Activated CD8-positive, alpha-beta memory T cell treated with anti-CD3 and anti-CD28 coated beads, Interleukin-2, amount 10 ng/mL, durations not matched to agents 7 days and 5 days (primary cell): ENCODE results near the gene CASP12. TPM values are rescaled to one million over a fixed set of nuclear protein-coding genes. Genes with fewer than 3 reads are reported as not detected.
"Not testable (repeated sequence)": the region's sequence is repeated elsewhere in the genome, so short reads cannot be mapped to it uniquely, and the experiment has no call there.

Experiments used
- ATAC-seq: fragments of 150-1000 bp; cut with Tn5 transposase; one replicate; pipeline ENCODE4 v1.10.0; 2021; ENCODE audit warnings: moderate library complexity
- CTCF ChIA-PET: fragments of 350-600 bp; sonication (Branson Sonifier 250); formaldehyde crosslinking; loops from one replicate; lab custom pipeline; 2021; ENCODE audit warnings: antibody characterized with exemption; lab: Charles Lee
- DNase-seq: peaks from one replicate; pipeline ENCODE4 v3.0.0-alpha.2; 2020
- H3K27ac Mint-ChIP-seq: one replicate; pipeline ENCODE4 v1.8.0; 2021; ENCODE audit warnings: mild to moderate bottlenecking, mixed read lengths
- H3K27me3 Mint-ChIP-seq: one replicate; pipeline ENCODE4 v1.8.0; 2021; ENCODE audit warnings: mixed read lengths
- H3K36me3 Mint-ChIP-seq: one replicate; pipeline ENCODE4 v1.8.0; 2021; ENCODE audit warnings: mild to moderate bottlenecking, mixed read lengths
- H3K4me1 Mint-ChIP-seq: one replicate; pipeline ENCODE4 v1.8.0; 2021; ENCODE audit warnings: mixed read lengths
- H3K4me3 Mint-ChIP-seq: one replicate; pipeline ENCODE4 v1.8.0; 2021; ENCODE audit warnings: mild to moderate bottlenecking, moderate library complexity, mixed read lengths
- H3K9me3 Mint-ChIP-seq: one replicate; pipeline ENCODE4 v1.8.0; 2022; ENCODE audit warnings: low read depth, mixed read lengths
- total RNA-seq, 2 experiments: library from RNA; stranded (reverse); gene quantifications; one replicate each; pipeline ENCODE4 v1.2.3, GENCODE V29; 2021

Gene CASP12
- total RNA-seq, result under 1 TPM in 1 of 2 experiments, not detected in 1; 0.23 TPM

DNA sequence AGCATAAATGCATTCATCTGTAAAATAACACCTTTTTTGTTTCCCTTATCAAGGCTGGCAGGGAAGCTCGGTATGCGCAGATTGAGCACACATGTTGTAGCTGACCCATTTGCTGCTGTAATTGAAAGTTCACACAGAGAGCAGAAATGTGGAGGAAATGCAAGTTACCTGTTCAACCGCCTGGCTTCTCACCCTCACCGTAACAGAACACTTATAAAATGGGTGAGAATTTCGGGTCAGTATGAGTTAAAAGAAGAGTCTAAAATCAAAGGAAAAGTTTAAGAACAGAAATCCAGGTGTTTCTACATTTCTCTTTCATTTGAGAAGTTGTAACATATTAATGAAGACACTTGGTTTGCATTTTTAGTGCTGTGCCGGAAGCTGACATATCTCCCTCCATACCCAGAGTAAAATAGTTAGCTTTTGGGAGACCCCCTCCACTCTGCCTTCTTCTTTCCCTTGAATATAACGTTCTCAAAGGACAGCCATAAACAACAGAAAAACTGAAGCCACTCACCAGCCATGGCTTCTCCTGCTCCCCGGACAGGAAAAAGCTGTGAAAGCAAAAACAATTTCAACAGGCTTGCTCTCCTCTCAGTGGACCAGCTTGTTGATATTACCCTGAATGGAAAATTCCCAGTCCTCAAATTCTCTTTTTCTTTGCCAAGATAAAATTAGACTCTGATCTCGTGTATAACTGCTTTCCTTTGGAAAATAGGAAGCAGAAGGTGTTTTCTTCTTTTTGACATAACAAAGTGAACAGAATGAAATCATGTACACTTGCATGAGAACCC is at the start of gene CASP12:
TSS of gene CASP12 (minus strand) at position 570 of the 794 bp plus-strand sequence.
- ATAC-seq, result peak; percentile 76
- peak within 1 kb of the TSS; percentile 85 for H3K27ac Mint-ChIP-seq
- no peaks in the 10 kb centered on the region for H3K27me3 Mint-ChIP-seq
- H3K9me3 Mint-ChIP-seq, result peaks cover 2% of the 10 kb centered on the region
- peaks cover 27% of the 10 kb centered on the region for H3K4me1 Mint-ChIP-seq
- CTCF ChIA-PET, result interaction anchor here (1.3 to 2.0 kb wide), 5 partner anchors 10 to 100 kb away, joined by 3 to 5 read pairs (median 3); no protein-coding TSS in a partner anchor
- H3K36me3 Mint-ChIP-seq, result peaks cover 27% of the 10 kb centered on the region
- no peak for DNase-seq
- peak within 1 kb of the TSS; percentile 72 for H3K4me3 Mint-ChIP-seq

DNA sequence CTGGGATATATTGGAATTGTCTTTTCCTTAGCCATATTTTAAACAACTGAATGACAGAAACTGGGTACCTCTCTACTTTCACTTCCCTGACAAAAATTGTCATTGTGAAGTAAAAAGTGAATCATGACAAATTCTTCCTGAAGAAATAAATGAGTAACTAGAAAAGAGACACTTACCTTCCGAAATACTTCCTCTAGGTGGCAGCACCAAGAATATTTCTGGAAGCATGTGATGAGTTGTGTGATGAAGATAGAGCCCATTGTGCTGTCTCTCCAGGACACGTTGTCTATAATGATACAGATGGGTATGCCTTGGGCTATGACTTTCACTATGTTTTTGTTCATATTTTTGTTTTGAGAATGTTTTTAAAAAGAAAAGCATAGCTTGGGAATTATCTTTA is 48.6 kb upstream of the CASP12 start:
- Mint-ChIP-seq H3K4me1 (peaks cover 3% of the 10 kb centered on the region), H3K4me3 (no peak overlapping the region), H3K9me3 (no peaks in the 10 kb centered on the region), H3K27ac (no peak overlapping the region), H3K27me3 (no peaks in the 10 kb centered on the region), H3K36me3 (peaks cover 93% of the 10 kb centered on the region)
- ATAC-seq (peak; percentile 72), DNase-seq (no peak)
- CTCF ChIA-PET, result interaction anchor here (0.7 to 1.8 kb wide), 5 partner anchors 16 to 87 kb away, joined by 3 to 6 read pairs (median 4); partner anchors contain the start of gene CASP12

DNA sequence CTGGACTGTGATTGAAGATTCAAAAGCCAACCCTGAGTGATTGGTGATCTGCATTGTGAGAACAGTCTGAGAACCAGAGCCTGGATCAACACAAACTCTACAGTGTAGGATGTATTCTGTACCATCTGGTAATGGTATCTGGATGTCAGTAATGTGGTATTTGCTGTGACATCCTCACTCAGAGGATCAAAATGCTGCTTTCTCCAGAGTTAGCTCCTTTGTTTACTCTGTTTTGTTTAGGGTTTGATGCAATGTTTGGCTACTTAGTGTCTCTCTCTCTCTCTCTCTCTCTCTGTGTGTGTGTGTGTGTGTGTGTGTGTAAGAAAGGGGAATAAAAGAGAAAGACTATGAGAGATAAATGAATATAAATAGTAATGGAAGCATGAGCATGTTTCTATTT is 45.8 kb upstream of the CASP12 start:
- no peaks in the 10 kb centered on the region for H3K27me3 Mint-ChIP-seq
- H3K36me3 Mint-ChIP-seq, result peaks cover 67% of the 10 kb centered on the region
- ATAC-seq (no peak), DNase-seq (no peak)
- H3K9me3 Mint-ChIP-seq, result no peaks in the 10 kb centered on the region
- CTCF ChIA-PET, result no interaction called here
- H3K4me1 Mint-ChIP-seq, result peaks cover 3% of the 10 kb centered on the region
- no peak overlapping the region for H3K4me3 Mint-ChIP-seq
- H3K27ac Mint-ChIP-seq, result peak overlapping the region; percentile 43

DNA sequence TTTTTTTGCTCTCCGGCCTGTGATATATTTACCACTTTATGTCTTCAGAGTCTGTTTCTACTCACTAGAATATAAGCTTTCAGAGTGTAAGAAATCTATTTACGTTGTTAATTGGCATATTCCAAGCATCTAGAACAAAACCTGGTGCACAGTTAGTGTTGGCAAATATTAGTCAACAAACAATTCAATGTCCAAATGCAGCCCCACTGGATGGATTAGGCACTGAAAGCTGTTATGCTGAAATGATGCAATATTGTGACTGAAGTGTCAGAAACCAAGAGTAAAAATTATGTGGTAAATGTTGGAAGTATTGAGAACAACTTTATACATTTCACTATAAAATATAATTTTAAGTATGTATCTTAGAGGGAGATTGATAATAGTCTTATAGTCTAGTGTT is 45.3 kb upstream of the CASP12 start:
- DNase-seq (no peak), ATAC-seq (no peak)
- Mint-ChIP-seq H3K36me3 (peaks cover 62% of the 10 kb centered on the region), H3K9me3 (no peaks in the 10 kb centered on the region), H3K4me3 (no peak overlapping the region), H3K4me1 (peaks cover 3% of the 10 kb centered on the region), H3K27me3 (no peaks in the 10 kb centered on the region), H3K27ac (no peak overlapping the region)
- CTCF ChIA-PET, result no interaction called here

DNA sequence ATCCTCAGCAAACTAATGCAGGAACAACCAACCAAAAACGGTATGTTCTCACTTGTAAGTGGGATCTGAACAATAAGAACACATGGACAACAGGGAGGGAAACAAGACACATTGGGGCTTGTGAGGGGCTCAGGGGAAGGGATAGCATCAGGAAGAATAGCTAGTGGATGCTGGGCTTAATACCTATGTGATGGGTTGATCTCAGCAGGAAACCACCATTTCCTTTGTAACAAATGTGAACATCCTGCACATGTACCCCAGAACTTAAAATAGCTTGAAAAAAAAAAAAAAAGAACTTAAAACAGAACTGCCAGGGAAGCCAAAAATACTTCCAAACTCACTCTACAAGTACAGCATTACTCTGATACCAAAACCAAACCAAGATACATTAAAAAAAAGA is 36.3 kb upstream of the CASP12 start:
- Mint-ChIP-seq H3K4me1 (peaks cover 22% of the 10 kb centered on the region), H3K27ac (peak overlapping the region; percentile 79), H3K36me3 (peaks cover 52% of the 10 kb centered on the region), H3K9me3 (peaks cover 20% of the 10 kb centered on the region), H3K27me3 (no peaks in the 10 kb centered on the region), H3K4me3 (peak overlapping the region; percentile 28)
- CTCF ChIA-PET, result interaction anchor here (1.3 to 1.5 kb wide), 3 partner anchors 34 to 326 kb away, joined by 3 to 4 read pairs (median 4); partner anchors contain the start of gene CASP4
- ATAC-seq, result peak; percentile 78
- no peak for DNase-seq

DNA sequence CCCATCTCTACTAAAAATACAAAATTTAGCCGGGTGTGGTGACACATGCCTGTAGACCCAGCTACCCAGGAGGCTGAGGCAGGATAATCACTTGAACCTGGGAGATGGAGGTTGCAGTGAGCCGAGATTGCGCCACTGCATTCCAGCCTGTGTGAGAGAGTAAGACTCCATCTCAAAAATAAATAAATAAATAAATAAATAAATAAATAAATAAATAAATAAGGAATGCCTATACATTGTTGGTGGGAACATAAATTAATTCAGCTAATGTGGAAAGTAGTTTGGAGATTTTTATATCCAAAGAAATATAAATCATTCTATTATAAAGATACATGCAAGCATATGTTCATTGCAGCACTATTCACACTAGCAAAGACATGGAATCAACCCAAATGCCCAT is 35.8 kb upstream of the CASP12 start:
- not testable (repeated sequence) for DNase-seq, H3K27me3 Mint-ChIP-seq, ATAC-seq, H3K4me3 Mint-ChIP-seq
- CTCF ChIA-PET, result interaction anchor here (1.3 to 1.5 kb wide), 3 partner anchors 35 to 325 kb away, joined by 3 to 4 read pairs (median 4); partner anchors contain the start of gene CASP4
- Mint-ChIP-seq H3K9me3 (peaks cover 24% of the 10 kb centered on the region), H3K36me3 (peaks cover 57% of the 10 kb centered on the region), H3K4me1 (peaks cover 22% of the 10 kb centered on the region), H3K27ac (peak overlapping the region; percentile 79)

DNA sequence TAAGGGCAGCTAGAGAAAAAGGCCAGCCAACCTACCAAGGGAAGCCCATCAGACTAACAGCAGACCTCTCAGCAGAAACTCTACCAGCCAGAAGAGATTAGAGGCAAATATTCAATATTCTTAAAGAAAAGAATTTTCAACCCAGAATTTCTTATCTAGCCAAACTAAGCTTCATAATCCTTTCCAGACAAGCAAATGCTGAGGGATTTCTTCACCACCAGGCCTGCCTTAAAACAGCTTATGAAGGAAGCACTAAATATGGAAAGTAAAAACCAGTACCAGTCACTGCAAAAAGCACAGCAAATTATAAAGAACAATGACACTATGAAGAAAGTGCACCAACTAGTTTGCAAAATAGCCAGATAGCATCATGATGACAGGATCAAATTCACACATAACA is 30.6 kb upstream of the CASP12 start:
- Mint-ChIP-seq H3K4me1 (peaks cover 8% of the 10 kb centered on the region), H3K9me3 (peaks cover 32% of the 10 kb centered on the region), H3K4me3 (no peak overlapping the region), H3K27ac (no peak overlapping the region), H3K27me3 (no peaks in the 10 kb centered on the region), H3K36me3 (peaks cover 67% of the 10 kb centered on the region)
- no peak for DNase-seq
- no peak for ATAC-seq
- CTCF ChIA-PET, result interaction anchor here (1.1 kb wide), 1 partner anchor 103 kb away, joined by 3 read pairs; no protein-coding TSS in a partner anchor

DNA sequence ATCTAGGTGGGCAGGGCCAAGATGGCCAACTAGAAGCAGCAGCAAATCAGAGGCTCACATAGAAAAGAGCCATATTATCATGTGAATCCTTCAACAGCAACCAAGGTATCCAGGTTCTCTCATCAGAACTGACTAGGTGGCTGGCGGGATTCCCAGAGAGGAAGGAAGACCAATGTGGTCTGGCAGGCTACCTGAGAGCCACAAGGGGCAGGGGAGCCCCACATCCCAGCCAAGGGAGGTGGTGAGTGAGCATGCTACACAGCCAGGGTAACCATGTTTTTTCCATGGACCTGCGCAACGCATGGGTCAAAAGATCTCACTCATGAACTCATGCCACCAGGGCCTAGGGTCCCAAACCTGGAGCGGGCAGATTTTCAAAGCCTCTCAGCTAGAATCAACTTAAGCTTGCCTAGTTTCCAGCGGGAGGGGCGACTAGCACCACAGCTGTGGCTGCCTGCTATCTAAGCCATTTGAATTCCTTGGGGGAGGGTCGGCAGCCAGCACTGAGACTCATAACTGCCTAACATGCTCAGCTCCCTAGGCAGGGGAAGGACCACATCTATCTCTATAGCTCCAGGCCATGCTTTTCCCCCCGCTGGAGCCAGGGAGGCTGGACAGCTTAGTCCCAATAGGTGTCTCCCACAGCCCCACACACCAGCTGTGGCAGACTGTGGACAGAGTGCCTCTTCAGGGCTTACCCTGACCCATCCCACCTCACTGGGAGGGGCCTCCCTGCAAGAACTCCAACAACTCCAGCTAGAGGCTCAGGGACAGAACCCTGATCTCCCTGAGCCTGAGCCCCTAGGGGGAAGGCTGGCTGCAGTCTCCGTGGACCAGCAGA is 28.7 kb upstream of the CASP12 start:
- peaks cover 4% of the 10 kb centered on the region for H3K4me1 Mint-ChIP-seq
- no peak for DNase-seq
- no peak overlapping the region for H3K4me3 Mint-ChIP-seq
- no peak overlapping the region for H3K27ac Mint-ChIP-seq
- H3K27me3 Mint-ChIP-seq, result no peaks in the 10 kb centered on the region
- peaks cover 63% of the 10 kb centered on the region for H3K36me3 Mint-ChIP-seq
- no peak for ATAC-seq
- CTCF ChIA-PET, result interaction anchor here (1.5 kb wide), 1 partner anchor 20 kb away, joined by 3 read pairs; no protein-coding TSS in a partner anchor
- peaks cover 35% of the 10 kb centered on the region for H3K9me3 Mint-ChIP-seq

DNA sequence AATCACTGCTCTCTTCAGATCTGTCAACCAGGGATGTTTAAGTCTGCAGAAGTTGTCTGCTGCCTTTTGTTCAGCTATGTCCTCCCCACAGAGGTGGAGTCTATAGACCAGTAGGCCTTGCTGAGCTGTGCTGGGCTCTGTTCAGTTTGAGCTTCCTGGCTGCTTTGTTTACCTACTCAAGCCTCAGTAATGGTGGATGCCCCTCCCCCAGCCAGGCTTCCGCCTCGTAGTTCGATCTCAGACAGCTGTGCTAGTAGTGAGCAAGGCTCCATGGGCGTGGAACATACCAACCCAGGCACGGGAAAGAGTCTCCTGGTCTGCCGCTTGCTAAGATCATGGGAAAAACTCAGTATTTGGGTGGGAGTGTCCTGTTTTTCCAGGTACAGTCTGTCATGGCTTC is 27.6 kb upstream of the CASP12 start:
- ATAC-seq, result no peak
- peaks cover 55% of the 10 kb centered on the region for H3K36me3 Mint-ChIP-seq
- H3K27ac Mint-ChIP-seq, result no peak overlapping the region
- H3K4me1 Mint-ChIP-seq, result peaks cover 4% of the 10 kb centered on the region
- peaks cover 30% of the 10 kb centered on the region for H3K9me3 Mint-ChIP-seq
- H3K4me3 Mint-ChIP-seq, result no peak overlapping the region
- no peaks in the 10 kb centered on the region for H3K27me3 Mint-ChIP-seq
- no peak for DNase-seq
- CTCF ChIA-PET, result interaction anchor here (1.5 kb wide), 1 partner anchor 21 kb away, joined by 3 read pairs; no protein-coding TSS in a partner anchor

DNA sequence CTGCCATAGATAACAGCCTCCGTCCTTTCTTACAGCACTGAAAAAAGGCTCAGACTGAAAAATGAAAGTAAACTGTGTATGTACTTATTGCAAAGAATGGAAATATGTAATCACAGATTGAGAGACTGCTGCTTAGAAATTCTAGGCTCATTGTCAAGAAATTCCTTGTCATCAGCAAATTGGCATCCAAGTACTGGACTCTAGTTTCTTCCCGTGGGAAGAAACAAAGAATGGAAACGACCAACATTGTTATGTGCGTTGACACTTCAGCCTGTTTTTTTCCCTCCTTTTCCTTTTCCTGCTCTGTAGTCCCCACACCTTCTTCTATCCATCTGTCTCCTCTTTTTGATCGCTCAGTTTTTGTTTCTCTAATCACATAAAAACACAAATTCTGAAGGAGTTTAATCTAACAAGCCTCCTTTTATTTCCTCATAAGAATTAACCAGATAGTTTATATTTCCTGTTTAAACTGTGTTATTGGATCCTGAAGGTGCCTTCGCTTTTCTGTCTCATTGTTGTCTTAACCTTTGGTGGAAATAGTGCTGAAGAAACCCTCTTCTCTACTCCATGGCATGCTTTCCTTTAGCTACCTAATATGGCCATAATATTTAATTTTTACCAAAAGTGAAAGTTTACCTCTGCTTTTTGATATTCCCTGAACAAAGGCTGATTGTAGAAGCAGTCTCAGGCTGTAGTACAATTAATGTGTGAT is 20.0 kb upstream of the CASP12 start:
- peak overlapping the region; percentile 75 for H3K4me3 Mint-ChIP-seq
- CTCF ChIA-PET, result interaction anchor here (1.1 to 1.7 kb wide), 3 partner anchors 10 to 309 kb away, joined by 3 to 6 read pairs (median 3); no protein-coding TSS in a partner anchor
- DNase-seq (no peak), ATAC-seq (peak; percentile 91)
- H3K36me3 Mint-ChIP-seq, result peaks cover 21% of the 10 kb centered on the region
- H3K27ac Mint-ChIP-seq, result peak overlapping the region; percentile 93
- H3K4me1 Mint-ChIP-seq, result peaks cover 46% of the 10 kb centered on the region
- no peaks in the 10 kb centered on the region for H3K27me3 Mint-ChIP-seq
- H3K9me3 Mint-ChIP-seq, result peaks cover 3% of the 10 kb centered on the region

DNA sequence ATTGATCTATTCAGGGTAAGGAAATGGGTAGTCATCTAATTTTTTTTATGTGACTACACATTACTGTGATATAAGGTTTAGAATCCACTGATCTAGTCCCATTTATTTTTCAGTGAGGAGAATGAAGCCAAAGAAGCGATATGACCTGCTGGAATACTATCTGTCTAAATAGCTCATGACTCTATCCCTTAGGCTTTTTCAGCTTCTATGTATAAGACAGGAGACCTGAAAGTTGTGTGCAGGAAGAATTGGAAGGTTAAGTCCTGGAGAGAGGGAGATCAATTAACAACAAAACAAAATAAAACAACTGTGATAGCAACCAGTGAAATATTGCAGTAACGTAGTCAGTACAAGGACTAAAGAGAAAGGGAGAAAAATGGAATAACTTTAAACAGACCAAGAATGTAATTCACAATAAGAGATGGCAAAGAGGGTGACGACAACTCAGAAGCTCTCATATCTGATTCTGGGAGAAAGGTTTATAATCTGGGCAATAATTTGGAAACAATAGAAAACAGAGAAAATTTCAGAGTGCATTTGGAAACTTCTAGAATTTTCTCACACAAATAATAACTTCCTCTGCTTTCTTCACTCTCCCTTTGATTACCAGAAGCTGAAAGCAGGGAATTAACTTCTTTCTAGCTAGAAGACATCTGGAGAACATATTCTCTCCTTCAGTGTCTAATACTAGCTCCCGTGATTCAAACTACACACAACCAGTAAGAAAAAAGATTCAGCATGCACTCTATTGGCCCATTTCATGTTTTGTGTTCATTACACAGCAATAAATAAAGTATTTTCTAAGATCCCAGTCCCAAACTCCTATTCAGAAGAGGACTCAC is 19.2 kb upstream of the CASP12 start:
- H3K9me3 Mint-ChIP-seq, result no peaks in the 10 kb centered on the region
- CTCF ChIA-PET, result interaction anchor here (0.6 to 1.7 kb wide), 3 partner anchors 29 to 308 kb away, joined by 3 to 6 read pairs (median 3); no protein-coding TSS in a partner anchor
- peak overlapping the region; percentile 93 for H3K27ac Mint-ChIP-seq
- peaks cover 49% of the 10 kb centered on the region for H3K4me1 Mint-ChIP-seq
- DNase-seq (no peak), ATAC-seq (peak; percentile 56)
- H3K4me3 Mint-ChIP-seq, result peak overlapping the region; percentile 75
- H3K36me3 Mint-ChIP-seq, result peaks cover 21% of the 10 kb centered on the region
- H3K27me3 Mint-ChIP-seq, result no peaks in the 10 kb centered on the region

DNA sequence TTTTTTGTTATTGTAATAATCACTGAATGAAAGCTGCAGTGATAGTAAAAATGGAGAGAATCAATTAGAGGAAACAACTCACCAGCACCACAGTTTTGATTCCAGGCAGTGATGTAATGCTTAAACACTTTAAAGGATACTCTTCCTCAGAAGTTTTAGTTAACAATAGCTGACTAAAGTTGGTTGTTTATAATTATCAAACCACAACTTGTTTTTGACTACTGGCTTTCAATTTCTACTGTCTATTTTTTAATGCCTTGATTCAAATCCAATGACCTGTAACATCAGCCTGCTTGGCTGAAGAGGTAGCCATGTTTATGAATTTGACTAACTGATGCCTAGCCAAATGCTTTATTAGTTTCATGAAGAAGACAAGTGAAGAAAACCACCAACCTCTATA is 18.2 kb upstream of the CASP12 start:
- Mint-ChIP-seq H3K9me3 (no peaks in the 10 kb centered on the region), H3K27me3 (no peaks in the 10 kb centered on the region), H3K4me1 (peaks cover 54% of the 10 kb centered on the region), H3K27ac (peak overlapping the region; percentile 93), H3K4me3 (peak overlapping the region; percentile 75), H3K36me3 (peaks cover 21% of the 10 kb centered on the region)
- ATAC-seq (no peak), DNase-seq (no peak)
- CTCF ChIA-PET, result interaction anchor here (1.7 kb wide), 1 partner anchor 30 kb away, joined by 6 read pairs; no protein-coding TSS in a partner anchor
